Smooth muscle cell (in vitro differentiated cells): Measurements from ENCODE around the gene EFCAB6. TPM values are rescaled to one million over a fixed set of nuclear protein-coding genes. Genes with fewer than 3 reads are reported as not detected.

Experiments
- DNase-seq: peaks from one replicate; lab custom pipeline; 2025; ENCODE audit not compliant: unreplicated experiment; lab: John Stamatoyannopoulos, UW
- H2AFZ ChIP-seq: fragments of 200-600 bp; sonication (generic); 2 replicates; pipeline ENCODE4 v1.6.0; 2016; ENCODE audit warnings: antibody characterized with exemption, low read depth, mild to moderate bottlenecking
- H3F3A ChIP-seq: fragments of 200-600 bp; sonication (generic); 2 replicates; pipeline ENCODE4 v1.6.0; 2017; ENCODE audit warnings: antibody characterized with exemption, low read depth
- H3K27ac ChIP-seq: fragments of 200-600 bp; sonication (generic); 2 replicates; pipeline ENCODE4 v1.5.1; 2016; ENCODE audit warnings: low read depth, mild to moderate bottlenecking
- H3K27me3 ChIP-seq: fragments of 200-600 bp; sonication (generic); 2 replicates; pipeline ENCODE4 v1.6.1; 2016; ENCODE audit warnings: low read depth, mild to moderate bottlenecking
- H3K36me3 ChIP-seq: fragments of 200-600 bp; sonication (generic); 2 replicates; pipeline ENCODE4 v1.5.1; 2016; ENCODE audit warnings: low read depth
- H3K4me1 ChIP-seq: fragments of 200-600 bp; sonication (generic); 2 replicates; pipeline ENCODE4 v1.5.1; 2016; ENCODE audit warnings: low read depth
- H3K4me2 ChIP-seq: fragments of 200-600 bp; sonication (generic); 2 replicates; pipeline ENCODE4 v1.6.0; 2016; ENCODE audit warnings: mild to moderate bottlenecking
- H3K4me3 ChIP-seq: fragments of 200-600 bp; sonication (generic); 2 replicates; pipeline ENCODE4 v1.5.1; 2016; ENCODE audit warnings: mild to moderate bottlenecking
- H3K79me2 ChIP-seq: fragments of 200-600 bp; sonication (generic); 2 replicates; pipeline ENCODE4 v1.6.0; 2016; ENCODE audit warnings: low read depth, mild to moderate bottlenecking
- H3K9ac ChIP-seq: fragments of 200-600 bp; sonication (generic); 2 replicates; pipeline ENCODE4 v1.6.0; 2016; ENCODE audit warnings: low read depth
- H3K9me3 ChIP-seq: fragments of 200-600 bp; sonication (generic); replicated peaks from 2 replicates; pipeline ENCODE4 v1.5.1; 2016; ENCODE audit warnings: low read depth
- H4K20me1 ChIP-seq: fragments of 200-600 bp; sonication (generic); 2 replicates; pipeline ENCODE4 v1.6.0; 2016; ENCODE audit warnings: low read depth
- WGBS: methylation state at CpG from one replicate; pipeline ENCODE4 v1.1.7; 2016; ENCODE audit warnings: low lambda C conversion rate; 5-methylcytosine and 5-hydroxymethylcytosine counted together
- polyA plus RNA-seq: library from polyadenylated mRNA; unstranded; fragments of >200 nt; fragmentation: Nextera tagmentation; extraction: Ambion mirVana; gene quantifications from 2 replicates; pipeline ENCODE4 v1.2.1, GENCODE V29; 2016
- total RNA-seq: library from RNA; depleted of rRNA; stranded (reverse); fragments of >200 nt; gene quantifications from 2 replicates; pipeline ENCODE4 v1.2.3, GENCODE V29; 2014
- TF ChIP-seq, protein P1 (sequence below): fragments of 200-600 bp; sonication (generic); IDR thresholded peaks from 2 replicates; pipeline ENCODE4 v1.5.1; 2017; ENCODE audit warnings: borderline replicate concordance, mild to moderate bottlenecking, antibody characterized with exemption; ENCODE audit not compliant: insufficient read depth, poor library complexity, severe bottlenecking

EFCAB6 gene
- total and polyA plus RNA-seq, 2 experiments from 2014 or later = 0.80 to 2.9 TPM

DNA sequence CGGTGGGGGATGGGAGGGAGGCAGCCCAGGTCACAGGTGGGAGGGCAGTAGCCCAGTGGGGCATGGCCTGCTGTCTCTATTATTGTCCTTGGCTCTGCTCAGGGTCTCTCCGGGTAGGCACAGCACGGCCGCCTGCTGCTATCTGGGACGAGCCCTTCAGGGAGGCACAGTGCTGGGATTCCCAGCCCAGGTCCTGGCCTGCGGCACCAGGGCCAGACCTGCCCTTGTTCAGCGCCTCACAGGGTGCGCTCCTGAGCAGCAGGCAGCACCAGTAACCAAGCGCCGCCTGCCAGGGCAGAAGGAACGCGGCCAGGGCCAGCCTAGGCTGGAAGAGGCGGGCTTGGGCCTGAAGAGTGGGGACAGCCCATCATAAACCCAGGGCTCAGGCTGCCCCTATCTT, 249.3 kb downstream of the EFCAB6 start:
- Histone ChIP-seq H3K4me1 (no peaks in the 10 kb centered on the region), H3F3A (no peaks in the 10 kb centered on the region), H3K27me3 (no peaks in the 10 kb centered on the region), H3K4me2 (no peak overlapping the region), H3K4me3 (no peak overlapping the region), H3K9me3 (no peaks in the 10 kb centered on the region), H3K36me3 (no peaks in the 10 kb centered on the region), H4K20me1 (no peaks in the 10 kb centered on the region), H2AFZ (no peak overlapping the region), H3K27ac (no peak overlapping the region), H3K79me2 (no peaks in the 10 kb centered on the region), H3K9ac (no peak overlapping the region)
- WGBS = 92% methylated on average over 12 of the region's 13 CpGs
- DNase-seq = no peak
- TF ChIP-seq, protein P1, sequence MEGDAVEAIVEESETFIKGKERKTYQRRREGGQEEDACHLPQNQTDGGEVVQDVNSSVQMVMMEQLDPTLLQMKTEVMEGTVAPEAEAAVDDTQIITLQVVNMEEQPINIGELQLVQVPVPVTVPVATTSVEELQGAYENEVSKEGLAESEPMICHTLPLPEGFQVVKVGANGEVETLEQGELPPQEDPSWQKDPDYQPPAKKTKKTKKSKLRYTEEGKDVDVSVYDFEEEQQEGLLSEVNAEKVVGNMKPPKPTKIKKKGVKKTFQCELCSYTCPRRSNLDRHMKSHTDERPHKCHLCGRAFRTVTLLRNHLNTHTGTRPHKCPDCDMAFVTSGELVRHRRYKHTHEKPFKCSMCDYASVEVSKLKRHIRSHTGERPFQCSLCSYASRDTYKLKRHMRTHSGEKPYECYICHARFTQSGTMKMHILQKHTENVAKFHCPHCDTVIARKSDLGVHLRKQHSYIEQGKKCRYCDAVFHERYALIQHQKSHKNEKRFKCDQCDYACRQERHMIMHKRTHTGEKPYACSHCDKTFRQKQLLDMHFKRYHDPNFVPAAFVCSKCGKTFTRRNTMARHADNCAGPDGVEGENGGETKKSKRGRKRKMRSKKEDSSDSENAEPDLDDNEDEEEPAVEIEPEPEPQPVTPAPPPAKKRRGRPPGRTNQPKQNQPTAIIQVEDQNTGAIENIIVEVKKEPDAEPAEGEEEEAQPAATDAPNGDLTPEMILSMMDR = no peak

DNA sequence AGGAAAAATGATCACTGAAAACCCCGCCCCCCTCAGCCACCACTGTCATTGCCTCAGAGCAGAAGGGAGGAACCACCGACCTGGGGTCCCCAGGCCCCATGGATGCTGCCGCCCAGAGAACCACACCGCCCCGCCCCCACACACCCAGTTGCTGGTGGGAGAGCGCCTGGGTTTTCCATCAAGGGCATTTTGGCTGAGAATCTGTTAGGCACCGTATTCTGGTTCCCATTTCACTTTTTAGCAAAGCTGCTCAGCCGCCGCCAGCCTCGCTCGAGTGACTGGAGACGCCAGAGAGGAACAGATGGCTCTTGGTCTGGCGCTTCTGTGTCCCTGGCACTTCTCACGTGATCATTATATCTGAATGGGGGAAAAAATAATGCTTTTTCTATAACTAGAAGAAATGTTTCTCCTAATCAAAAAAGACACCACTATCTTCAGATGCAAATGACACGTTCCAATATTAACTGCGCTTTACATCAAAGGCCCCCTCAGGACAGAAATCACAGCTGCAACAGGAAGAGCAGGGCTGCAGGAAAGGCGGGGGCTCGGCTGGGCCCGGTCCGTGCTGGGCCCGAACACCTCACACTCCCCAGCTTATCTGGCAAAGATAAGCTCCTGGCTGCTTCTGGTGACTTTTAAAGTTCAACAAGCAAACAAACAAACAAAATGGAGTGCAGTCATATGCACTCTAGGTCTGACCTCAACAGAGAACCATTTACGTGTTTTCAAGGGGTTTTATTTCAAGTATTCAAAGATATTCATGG, 250.5 kb downstream of the EFCAB6 start:
- Histone ChIP-seq H3K36me3 (no peaks in the 10 kb centered on the region), H3K9me3 (no peaks in the 10 kb centered on the region), H2AFZ (no peak overlapping the region), H3K9ac (no peak overlapping the region), H3K79me2 (no peaks in the 10 kb centered on the region), H3K27me3 (no peaks in the 10 kb centered on the region), H3F3A (no peaks in the 10 kb centered on the region), H3K27ac (no peak overlapping the region), H4K20me1 (no peaks in the 10 kb centered on the region), H3K4me1 (no peaks in the 10 kb centered on the region), H3K4me2 (no peak overlapping the region), H3K4me3 (no peak overlapping the region)
- DNase-seq = no peak
- WGBS = 62% methylated on average over 22 of the region's 22 CpGs
- TF ChIP-seq, protein P1 = no peak

DNA sequence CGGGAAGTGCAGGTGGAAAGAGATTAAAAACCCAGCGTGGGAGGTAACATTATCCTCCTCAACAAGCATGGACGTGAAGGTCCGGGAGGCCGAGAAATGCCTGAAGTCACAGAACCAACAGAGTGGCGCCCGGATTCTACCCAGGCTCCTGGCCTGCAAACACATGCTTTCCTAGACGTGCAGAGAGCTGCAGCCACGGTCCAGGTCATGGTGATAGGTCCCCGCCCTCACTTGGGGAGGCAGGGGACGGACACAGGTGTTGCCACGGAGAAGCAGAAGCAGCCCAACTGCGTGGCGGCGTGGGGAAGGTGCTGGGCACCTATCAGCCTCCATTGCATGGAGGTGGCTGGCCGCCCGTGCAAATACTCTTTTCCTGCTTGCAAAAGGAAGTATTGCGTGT, 251.5 kb downstream of the EFCAB6 start:
- H3F3A ChIP-seq = no peaks in the 10 kb centered on the region
- H3K4me2 ChIP-seq = no peak overlapping the region
- no peaks in the 10 kb centered on the region for H3K4me1 ChIP-seq
- no peaks in the 10 kb centered on the region for H3K36me3 ChIP-seq
- H4K20me1 ChIP-seq = no peaks in the 10 kb centered on the region
- H3K9ac ChIP-seq = no peak overlapping the region
- TF ChIP-seq, protein P1 = no peak
- H3K27me3 ChIP-seq = no peaks in the 10 kb centered on the region
- H3K79me2 ChIP-seq = no peaks in the 10 kb centered on the region
- no peak overlapping the region for H3K27ac ChIP-seq
- DNase-seq = no peak
- no peak overlapping the region for H2AFZ ChIP-seq
- H3K4me3 ChIP-seq = no peak overlapping the region
- WGBS = 94% methylated on average over 18 of the region's 18 CpGs
- no peaks in the 10 kb centered on the region for H3K9me3 ChIP-seq
